ENCODE results near the gene LGALS14. TPM values are rescaled to one million over a fixed set of nuclear protein-coding genes. Genes with fewer than 3 reads are reported as not detected.
A peak's percentile ranks its signal among the peaks of the same experiment; 100 is the strongest.

The LGALS14 gene
- total RNA-seq, 1 experiment from 2014 or later, result not detected

GRCh38 chr19:39670998-39671397 is 33.3 kb upstream of the LGALS14 start:
- no peak for DNase-seq (ENCODE audit: low spot score)
- peaks cover 16% of the 10 kb centered on the region for H3K27me3 Mint-ChIP-seq (ENCODE audit: low read depth)
- no peak overlapping the region for H3K27ac Mint-ChIP-seq
- ChIA-PET POLR2A (no interaction called here), CTCF (interaction anchor here (0.7 to 4.5 kb wide), 9 partner anchors 43 to 197 kb away, joined by 3 to 52 read pairs (median 4); partner anchors contain the start of gene EID2B)
- peaks cover 16% of the 10 kb centered on the region for H3K4me1 Mint-ChIP-seq
- H3K36me3 Mint-ChIP-seq, result peaks cover 7% of the 10 kb centered on the region
- no peak overlapping the region for H3K4me3 Mint-ChIP-seq
- ATAC-seq, result peak; percentile 34; the same call in 1 of the 2 replicates
- TF ChIP-seq JAZF1 (CRISPR knock-in tag; IDR thresholded peaks at IDR 0.05) (no peak), PRDM15 (CRISPR knock-in tag; IDR thresholded peaks at IDR 0.05) (peak; percentile 76)
- H3K9me3 Mint-ChIP-seq, result peaks cover 19% of the 10 kb centered on the region

- Mint-ChIP-seq H3K9me3 (peaks cover 10% of the 10 kb centered on the region), H3K4me1 (peaks cover 16% of the 10 kb centered on the region), H3K27me3 (ENCODE audit: low read depth) (peaks cover 13% of the 10 kb centered on the region; the same call in 1 of the 2 replicates), H3K4me3 (peak overlapping the region; percentile 24; the same call in 1 of the 2 replicates), H3K27ac (no peak overlapping the region), H3K36me3 (peaks cover under 1% of the 10 kb centered on the region; the same call in 1 of the 2 replicates)
- ChIA-PET CTCF (interaction anchor here (0.7 to 4.5 kb wide), 12 partner anchors 9 to 198 kb away, joined by 3 to 52 read pairs (median 4); partner anchors contain the start of gene EID2B), POLR2A (no interaction called here)
- no peak for TF ChIP-seq EMX1 (CRISPR knock-in tag; IDR thresholded peaks at IDR 0.05)
- peak; percentile 39; the same call in 1 of the 2 replicates for TF ChIP-seq CTCF (IDR thresholded peaks at IDR 0.05)
- ATAC-seq (peak; percentile 81), DNase-seq (ENCODE audit: low spot score) (peak; percentile 26)
Observed at GRCh38 chr19:39671739-39672363, 32.4 kb upstream of the LGALS14 start.

GRCh38 chr19:39672473-39672872 is 31.8 kb upstream of the LGALS14 start:
- POLR2A ChIA-PET, result no interaction called here
- Mint-ChIP-seq H3K4me3 (no peak overlapping the region), H3K4me1 (peaks cover 16% of the 10 kb centered on the region), H3K27me3 (ENCODE audit: low read depth) (peaks cover 9% of the 10 kb centered on the region; the same call in 1 of the 2 replicates), H3K27ac (no peak overlapping the region), H3K9me3 (peaks cover 4% of the 10 kb centered on the region), H3K36me3 (no peaks in the 10 kb centered on the region)
- ATAC-seq, result no peak
- TF ChIP-seq E2F1 (CRISPR knock-in tag; IDR thresholded peaks at IDR 0.05), result no peak
- no peak for TF ChIP-seq MXD4 (CRISPR knock-in tag; IDR thresholded peaks at IDR 0.05; ENCODE audit: borderline replicate concordance)
- TF ChIP-seq SMAD3 (CRISPR knock-in tag; IDR thresholded peaks at IDR 0.05; ENCODE audit: borderline replicate concordance), result no peak
- TF ChIP-seq ESRRA (CRISPR knock-in tag; IDR thresholded peaks at IDR 0.05; ENCODE audit: borderline replicate concordance), result no peak
- no peak for TF ChIP-seq SMAD4 (CRISPR knock-in tag; IDR thresholded peaks at IDR 0.05)
- TF ChIP-seq RORB (CRISPR knock-in tag; IDR thresholded peaks at IDR 0.05), result no peak
- TF ChIP-seq JUN (CRISPR knock-in tag; IDR thresholded peaks at IDR 0.05), result no peak
- no peak for TF ChIP-seq NR2C2 (CRISPR knock-in tag; IDR thresholded peaks at IDR 0.05)
- TF ChIP-seq JAZF1 (CRISPR knock-in tag; IDR thresholded peaks at IDR 0.05), result no peak
- TF ChIP-seq AR (CRISPR knock-in tag; IDR thresholded peaks at IDR 0.05), result no peak
- TF ChIP-seq ZNF425 (CRISPR knock-in tag; conservative IDR thresholded peaks at IDR 0.05), result no peak
- no peak for TF ChIP-seq PRRX2 (CRISPR knock-in tag; IDR thresholded peaks at IDR 0.05)
- TF ChIP-seq EMX1 (CRISPR knock-in tag; IDR thresholded peaks at IDR 0.05), result no peak
- TF ChIP-seq GABPB1 (CRISPR knock-in tag; IDR thresholded peaks at IDR 0.05), result no peak
- no peak for TF ChIP-seq USF2 (CRISPR knock-in tag; IDR thresholded peaks at IDR 0.05)
- DNase-seq (ENCODE audit: low spot score), result no peak
- CTCF ChIA-PET, result interaction anchor here (0.7 to 4.5 kb wide), 11 partner anchors 9 to 198 kb away, joined by 3 to 52 read pairs (median 4); partner anchors contain the start of gene EID2B
